Vagina (tissue), 2 donors: Measurements from ENCODE around the gene MAP3K14.

ENCODE experiments used
- POLR2A ChIP-seq, 2 donors: fragments of 450-650 bp; IDR thresholded peaks; one replicate each; pipeline ENCODE4 v1.6.1; 2017; ENCODE audit warnings: antibody characterized with exemption in 2 of 2, mild to moderate bottlenecking in 2 of 2, moderate library complexity in 2 of 2
- TF ChIP-seq, protein P1 (sequence below), 3 experiments: fragments of 450-650 bp in 2 of 3; fragments of 200-600 bp in 1 of 3; sonication (generic) in 1 of 3; IDR thresholded peaks; one replicate each; pipeline ENCODE4 v1.5.1; 2017 to 2019; ENCODE audit warnings: antibody characterized with exemption in 3 of 3, mild to moderate bottlenecking in 2 of 3, moderate library complexity in 2 of 3

DNA sequence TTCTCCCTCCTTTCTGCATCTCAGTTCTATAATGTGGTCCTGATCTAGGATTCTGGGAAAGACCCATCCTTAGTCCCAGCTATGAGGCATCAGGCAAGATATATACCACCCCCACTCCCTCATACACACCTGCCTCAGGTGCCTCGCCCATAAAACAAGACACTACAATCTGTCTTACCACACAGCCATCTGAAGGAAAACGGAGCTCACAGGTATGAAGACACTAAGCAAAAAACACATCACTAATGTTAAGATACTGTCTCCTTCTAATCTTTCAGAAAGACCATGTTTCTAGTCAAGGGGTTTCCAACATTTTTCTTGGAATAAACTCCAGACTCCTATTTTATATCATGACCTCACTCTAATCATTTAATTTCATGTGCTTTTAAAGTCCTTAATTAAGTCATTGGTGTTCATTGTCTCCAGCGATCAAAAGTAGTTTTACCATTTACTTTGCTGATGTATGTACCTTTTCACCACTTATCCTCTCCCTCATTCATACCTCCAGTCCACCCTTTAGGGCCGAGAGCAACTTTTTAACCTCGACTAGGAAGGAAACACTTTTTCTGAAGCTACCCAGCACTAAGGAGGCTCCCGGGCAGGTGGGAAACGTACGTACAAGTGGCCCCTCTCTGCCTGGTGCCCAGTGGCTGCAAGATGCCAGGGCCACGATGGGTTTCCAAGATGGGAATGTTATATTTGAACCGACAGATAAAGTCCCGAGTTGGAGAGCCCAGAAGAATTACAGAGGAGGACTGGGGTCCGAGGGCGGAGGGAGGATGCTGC is 979 bp downstream of the MAP3K14 start:
- TF ChIP-seq POLR2A (IDR thresholded peaks at IDR 0.05) = no peak
- TF ChIP-seq, protein P1, sequence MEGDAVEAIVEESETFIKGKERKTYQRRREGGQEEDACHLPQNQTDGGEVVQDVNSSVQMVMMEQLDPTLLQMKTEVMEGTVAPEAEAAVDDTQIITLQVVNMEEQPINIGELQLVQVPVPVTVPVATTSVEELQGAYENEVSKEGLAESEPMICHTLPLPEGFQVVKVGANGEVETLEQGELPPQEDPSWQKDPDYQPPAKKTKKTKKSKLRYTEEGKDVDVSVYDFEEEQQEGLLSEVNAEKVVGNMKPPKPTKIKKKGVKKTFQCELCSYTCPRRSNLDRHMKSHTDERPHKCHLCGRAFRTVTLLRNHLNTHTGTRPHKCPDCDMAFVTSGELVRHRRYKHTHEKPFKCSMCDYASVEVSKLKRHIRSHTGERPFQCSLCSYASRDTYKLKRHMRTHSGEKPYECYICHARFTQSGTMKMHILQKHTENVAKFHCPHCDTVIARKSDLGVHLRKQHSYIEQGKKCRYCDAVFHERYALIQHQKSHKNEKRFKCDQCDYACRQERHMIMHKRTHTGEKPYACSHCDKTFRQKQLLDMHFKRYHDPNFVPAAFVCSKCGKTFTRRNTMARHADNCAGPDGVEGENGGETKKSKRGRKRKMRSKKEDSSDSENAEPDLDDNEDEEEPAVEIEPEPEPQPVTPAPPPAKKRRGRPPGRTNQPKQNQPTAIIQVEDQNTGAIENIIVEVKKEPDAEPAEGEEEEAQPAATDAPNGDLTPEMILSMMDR (IDR thresholded peaks at IDR 0.05) = no peak
